ENCODE results near the gene OTUD7B.

DNA sequence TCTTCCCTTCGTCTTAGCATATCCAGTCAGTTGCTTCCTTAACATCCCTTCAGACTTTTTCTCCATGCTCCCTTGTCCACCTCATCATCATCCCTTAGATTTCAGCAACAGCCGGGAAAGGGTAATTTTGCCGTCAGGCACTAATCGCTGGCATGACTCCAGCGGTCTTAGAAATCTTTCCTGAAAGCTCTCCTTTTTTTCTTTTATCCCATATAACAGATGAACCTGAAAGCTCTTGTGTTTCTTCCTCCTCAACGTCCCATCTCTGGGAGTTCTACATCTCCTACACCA, 121.6 kb downstream of the OTUD7B start:
- TF ChIP-seq POLR2A (IDR thresholded peaks at IDR 0.05), result no peak
- TF ChIP-seq, protein P1, sequence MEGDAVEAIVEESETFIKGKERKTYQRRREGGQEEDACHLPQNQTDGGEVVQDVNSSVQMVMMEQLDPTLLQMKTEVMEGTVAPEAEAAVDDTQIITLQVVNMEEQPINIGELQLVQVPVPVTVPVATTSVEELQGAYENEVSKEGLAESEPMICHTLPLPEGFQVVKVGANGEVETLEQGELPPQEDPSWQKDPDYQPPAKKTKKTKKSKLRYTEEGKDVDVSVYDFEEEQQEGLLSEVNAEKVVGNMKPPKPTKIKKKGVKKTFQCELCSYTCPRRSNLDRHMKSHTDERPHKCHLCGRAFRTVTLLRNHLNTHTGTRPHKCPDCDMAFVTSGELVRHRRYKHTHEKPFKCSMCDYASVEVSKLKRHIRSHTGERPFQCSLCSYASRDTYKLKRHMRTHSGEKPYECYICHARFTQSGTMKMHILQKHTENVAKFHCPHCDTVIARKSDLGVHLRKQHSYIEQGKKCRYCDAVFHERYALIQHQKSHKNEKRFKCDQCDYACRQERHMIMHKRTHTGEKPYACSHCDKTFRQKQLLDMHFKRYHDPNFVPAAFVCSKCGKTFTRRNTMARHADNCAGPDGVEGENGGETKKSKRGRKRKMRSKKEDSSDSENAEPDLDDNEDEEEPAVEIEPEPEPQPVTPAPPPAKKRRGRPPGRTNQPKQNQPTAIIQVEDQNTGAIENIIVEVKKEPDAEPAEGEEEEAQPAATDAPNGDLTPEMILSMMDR (IDR thresholded peaks at IDR 0.05), result no peak
